Measurements from ENCODE around the gene EPB41L4B.

DNA sequence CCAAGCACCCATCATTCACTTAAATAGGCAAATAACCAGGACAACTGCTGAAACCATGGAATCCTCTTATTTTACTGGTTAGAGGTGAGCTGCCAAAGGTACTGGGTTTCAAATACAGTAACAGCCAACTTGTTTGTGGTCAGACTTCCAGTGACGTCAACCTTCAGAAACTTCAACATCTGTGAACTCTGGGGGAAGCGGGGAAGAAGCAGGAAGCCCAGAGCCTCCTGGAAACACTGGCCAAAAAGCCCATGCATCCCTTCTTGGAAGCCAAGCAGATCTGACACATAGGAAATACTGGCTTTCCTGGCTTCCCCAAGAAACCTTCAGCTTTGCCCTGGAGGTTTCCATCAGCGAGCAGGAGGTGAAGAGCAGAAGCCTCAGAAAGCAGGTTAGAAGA is 148.9 kb downstream of the EPB41L4B start:
- TF ChIP-seq, protein P1, sequence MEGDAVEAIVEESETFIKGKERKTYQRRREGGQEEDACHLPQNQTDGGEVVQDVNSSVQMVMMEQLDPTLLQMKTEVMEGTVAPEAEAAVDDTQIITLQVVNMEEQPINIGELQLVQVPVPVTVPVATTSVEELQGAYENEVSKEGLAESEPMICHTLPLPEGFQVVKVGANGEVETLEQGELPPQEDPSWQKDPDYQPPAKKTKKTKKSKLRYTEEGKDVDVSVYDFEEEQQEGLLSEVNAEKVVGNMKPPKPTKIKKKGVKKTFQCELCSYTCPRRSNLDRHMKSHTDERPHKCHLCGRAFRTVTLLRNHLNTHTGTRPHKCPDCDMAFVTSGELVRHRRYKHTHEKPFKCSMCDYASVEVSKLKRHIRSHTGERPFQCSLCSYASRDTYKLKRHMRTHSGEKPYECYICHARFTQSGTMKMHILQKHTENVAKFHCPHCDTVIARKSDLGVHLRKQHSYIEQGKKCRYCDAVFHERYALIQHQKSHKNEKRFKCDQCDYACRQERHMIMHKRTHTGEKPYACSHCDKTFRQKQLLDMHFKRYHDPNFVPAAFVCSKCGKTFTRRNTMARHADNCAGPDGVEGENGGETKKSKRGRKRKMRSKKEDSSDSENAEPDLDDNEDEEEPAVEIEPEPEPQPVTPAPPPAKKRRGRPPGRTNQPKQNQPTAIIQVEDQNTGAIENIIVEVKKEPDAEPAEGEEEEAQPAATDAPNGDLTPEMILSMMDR (IDR thresholded peaks at IDR 0.05; ENCODE audit: poor library complexity, severe bottlenecking), result no peak
- no peak for TF ChIP-seq EP300 (conservative IDR thresholded peaks at IDR 0.05; ENCODE audit: poor library complexity, severe bottlenecking)
- no peak for TF ChIP-seq EZH2 (IDR thresholded peaks at IDR 0.05; ENCODE audit: borderline replicate concordance, insufficient read depth, low read length, poor library complexity, severe bottlenecking)
- no peak for TF ChIP-seq MXI1 (conservative IDR thresholded peaks at IDR 0.05; ENCODE audit: poor library complexity, severe bottlenecking)
- TF ChIP-seq RAD21 (conservative IDR thresholded peaks at IDR 0.05), result no peak

Measured in neural cell (in vitro differentiated cells).